ENCODE results near the gene NR6A1.
"Not testable (repeated sequence)": the region's sequence is repeated elsewhere in the genome, so short reads cannot be mapped to it uniquely, and the experiment has no call there.

NR6A1 gene

GRCh38 chr9:124776618-124776953, 5.5 kb upstream of the NR6A1 start:
- DNase-seq, result no peak

GRCh38 chr9:124774129-124774978, 3.2 kb upstream of the NR6A1 start:
- peak; percentile 86 for DNase-seq

DNA sequence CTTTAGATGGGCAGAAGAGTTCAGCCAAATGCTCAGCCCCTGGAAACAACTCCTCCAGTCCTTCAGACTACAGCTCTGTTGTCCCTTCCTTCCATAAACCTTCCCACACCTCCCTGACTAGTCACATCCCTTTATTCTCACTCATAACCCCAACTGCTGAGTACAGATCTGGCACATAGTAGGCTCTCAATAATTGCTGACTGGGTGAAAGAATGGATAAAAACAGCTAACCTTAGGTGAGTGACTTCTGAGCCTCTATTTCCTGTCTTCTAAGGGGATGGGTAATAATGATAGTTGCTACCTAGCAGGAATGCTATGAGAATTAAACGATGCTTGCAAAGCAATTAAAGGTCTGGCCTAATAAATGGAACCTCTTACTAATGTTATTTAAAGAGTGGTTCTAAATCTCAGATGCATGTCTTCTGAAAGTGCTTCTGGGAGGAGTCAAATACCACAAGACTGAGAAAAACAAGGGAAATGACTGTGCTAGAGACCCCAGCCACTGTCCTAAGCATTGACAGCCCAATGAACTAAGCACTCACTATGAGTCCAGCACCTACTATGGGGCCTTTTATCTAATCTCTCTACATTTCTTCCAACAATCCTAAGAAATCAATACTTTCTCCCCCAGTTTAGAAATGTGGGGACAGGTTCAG, 2.5 kb upstream of the NR6A1 start:
- DNase-seq, result no peak

GRCh38 chr9:124772877-124773276, 1.8 kb upstream of the NR6A1 start:
- DNase-seq, result not testable (repeated sequence)

DNA sequence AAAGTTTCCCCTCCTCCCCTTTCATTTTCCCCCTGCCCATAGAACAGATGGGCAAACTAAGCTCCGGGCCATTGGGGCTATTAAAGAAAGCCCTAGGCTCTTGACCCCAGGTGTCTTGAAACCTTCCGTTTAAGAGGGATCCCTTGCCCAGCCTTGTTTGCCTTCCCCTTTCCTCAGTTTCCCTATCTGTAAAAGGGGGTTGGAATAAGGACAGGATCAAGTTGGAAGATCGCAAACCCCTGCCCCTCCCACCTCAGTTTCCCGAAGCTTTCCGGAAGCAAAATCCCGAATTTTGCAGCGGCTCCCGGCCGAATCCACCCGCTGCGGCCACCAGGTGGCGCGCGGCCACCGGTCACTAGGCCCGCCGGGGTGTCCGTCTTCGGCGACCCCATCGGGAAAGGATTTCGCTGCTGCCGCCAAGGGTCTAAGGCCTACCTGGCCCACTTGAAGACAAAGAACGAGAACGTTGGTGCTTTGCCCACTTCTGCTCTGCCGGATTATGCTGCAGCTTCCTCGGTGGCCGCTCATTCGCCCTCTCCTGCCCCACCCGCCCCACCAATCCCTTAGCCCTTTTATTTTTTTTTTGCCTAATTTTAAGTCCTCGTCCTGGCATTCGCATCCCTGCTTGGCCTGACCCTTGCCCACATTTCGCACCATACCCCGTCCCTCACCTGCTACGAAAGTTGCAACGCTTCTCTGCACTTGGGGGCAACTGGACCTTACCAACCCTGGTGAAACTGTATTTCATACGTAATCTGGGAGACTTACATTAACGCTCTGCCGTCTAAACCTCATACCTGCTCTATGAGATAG, 962 bp upstream of the NR6A1 start:
- peak; percentile 62 for DNase-seq

DNA sequence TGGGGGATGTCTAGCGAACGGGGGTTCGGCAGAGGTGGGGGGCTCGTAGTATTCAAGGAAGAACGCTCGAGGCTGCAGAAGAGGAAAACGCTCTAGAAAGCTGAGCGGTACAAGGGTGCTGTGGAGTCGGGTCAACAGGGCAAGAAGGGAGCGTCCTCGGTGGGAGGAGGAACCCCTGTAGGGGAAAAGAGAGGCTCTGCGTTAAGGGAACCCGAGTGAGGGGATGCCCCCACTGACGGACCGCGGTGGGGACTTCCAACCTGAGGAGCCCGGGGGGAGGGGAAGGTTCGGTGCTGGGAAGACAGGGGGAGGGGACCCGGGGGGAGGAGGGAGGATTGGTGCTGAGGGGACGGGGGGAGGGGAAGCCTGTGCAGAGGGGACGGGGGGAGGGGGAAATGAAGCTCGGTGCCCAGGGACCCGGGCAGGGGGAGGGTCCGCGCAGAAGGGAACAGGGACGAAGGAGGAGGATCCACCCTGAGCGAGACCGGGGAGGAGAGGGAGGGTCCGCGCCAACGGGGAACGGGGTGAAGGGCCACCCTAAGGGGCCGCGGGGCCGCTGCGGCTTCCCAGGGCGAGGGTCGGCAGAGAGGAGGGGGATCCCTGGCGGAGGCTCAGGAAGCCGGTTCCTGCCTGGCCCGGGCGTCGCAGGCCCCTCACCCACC, 621 bp downstream of the NR6A1 start:
- peak; percentile 57 for DNase-seq

GRCh38 chr9:124769549-124770358, 1.4 kb downstream of the NR6A1 start:
- DNase-seq, result peak; percentile 62

GRCh38 chr9:124768750-124769548, 2.2 kb downstream of the NR6A1 start:
- DNase-seq, result no peak

GRCh38 chr9:124768334-124768733, 2.8 kb downstream of the NR6A1 start:
- no peak for DNase-seq

DNA sequence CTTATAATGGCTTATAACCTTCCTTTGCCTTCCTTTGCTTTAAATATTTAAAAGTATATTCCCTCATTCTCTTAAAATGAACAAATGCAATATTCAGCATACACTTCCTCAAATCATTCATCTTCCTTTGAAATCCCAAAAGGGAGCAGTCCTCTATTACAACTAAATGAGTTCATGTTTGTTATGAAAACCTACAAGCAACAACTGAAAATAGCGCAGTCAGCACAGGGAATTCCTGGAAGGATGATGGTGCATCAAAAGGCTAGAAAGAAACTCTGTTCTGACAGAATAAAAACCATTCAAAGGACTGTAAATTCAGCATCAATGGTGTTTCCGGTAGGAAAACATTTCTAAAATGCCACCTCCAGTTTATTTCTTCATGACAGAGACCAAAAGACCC, 3.3 kb downstream of the NR6A1 start:
- no peak for DNase-seq

DNA sequence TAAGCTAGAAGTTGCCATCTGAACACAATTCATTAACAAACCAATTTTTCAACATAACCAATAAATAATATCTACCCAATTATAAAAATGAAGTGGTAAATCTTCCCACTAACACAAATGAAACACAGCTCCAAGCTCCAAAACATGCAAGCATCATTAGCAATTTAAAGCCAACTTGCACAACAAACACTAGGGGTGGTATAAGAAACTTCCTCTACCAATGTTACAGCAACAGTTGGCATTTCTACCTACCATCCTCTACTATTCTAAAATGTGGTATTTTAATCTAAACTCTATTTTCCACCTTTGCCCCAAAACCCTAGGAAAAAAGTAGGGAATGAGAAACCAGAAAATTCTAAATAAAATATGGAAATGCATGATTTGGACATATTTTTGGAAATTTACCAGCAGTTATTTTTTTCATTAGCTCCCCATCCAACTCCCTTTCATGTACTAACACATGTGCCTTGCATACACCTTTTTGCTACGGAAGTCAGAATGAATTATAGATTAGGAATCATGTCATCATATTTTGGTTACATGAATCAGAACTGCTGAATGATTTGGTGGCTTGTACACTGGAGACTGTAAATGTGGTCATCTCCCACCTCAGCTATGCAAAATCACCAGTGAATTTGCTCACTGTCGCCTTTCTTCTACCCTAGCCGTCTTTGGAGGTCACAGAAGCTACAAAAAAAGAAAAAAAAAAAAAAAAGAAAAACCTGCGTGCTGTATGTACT, 4.1 kb downstream of the NR6A1 start:
- DNase-seq, result no peak

GRCh38 chr9:124766326-124766725, 4.8 kb downstream of the NR6A1 start:
- no peak for DNase-seq

DNA sequence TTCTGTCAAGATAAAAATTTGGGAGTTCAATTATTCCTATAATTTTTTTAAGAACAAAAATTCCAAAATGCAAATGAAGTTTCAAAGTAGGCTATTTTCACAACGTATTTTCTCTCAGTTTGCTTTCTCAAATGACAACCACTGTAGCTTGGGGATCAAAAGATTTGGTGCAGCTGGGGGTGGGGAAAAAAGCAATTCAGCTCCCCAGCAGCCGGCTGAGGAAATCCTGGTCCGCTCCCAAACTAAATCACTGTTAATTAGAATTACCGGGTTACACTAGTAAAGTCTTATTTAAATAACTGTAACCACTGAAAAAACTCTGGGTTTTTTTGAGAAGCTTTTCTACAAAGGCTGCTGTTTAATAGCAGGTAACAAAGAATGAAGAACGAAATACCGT, 5.7 kb downstream of the NR6A1 start:
- DNase-seq, result no peak

DNA sequence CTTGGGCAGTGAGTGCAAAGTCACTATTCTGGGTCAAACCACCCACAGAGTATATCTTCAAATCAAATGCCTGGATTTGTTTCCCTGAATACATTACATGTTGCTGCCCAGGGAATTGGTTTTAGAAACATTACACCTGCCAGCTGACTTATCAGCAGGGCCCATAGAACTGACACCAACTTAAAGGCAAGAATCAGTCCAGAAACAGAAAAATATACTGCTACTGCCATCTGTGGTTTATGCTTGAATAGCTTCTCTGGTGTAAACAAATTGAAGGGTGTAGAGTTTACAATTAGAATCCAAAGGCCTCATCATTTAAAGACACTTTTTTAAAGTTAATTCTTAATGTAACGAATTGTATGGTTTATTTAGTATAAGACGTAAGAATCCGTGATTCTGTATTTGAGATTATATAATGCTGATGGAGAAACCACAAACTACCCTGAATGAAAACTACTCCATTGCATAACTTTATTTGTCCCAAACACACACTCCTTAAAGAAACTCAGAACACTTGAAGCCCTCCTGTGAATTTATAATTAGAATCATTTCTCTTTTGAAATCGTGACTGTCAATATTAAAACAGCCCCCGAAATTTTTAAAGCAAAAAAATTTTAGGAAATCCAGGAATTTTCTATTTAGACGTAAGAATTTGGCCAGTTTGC, 6.2 kb downstream of the NR6A1 start:
- DNase-seq, result no peak

DNA sequence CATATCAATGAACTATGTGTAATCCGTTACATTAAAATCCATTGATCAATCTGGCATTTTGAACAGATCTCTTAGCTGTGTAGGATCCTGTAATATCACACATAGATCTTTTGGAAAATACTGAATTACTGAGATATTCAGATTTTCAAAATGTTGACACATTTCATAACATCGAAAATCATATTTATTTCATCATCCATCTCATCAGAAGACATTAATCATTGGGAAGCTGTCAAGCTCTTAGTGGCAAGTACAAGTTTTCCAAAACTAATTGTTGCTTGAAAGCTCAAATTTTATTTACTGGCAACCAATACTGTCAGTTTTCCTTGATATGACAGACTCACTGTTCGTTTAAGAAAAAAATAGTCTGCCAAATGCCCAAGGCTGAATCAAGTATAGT, 8.5 kb downstream of the NR6A1 start:
- DNase-seq, result no peak

DNA sequence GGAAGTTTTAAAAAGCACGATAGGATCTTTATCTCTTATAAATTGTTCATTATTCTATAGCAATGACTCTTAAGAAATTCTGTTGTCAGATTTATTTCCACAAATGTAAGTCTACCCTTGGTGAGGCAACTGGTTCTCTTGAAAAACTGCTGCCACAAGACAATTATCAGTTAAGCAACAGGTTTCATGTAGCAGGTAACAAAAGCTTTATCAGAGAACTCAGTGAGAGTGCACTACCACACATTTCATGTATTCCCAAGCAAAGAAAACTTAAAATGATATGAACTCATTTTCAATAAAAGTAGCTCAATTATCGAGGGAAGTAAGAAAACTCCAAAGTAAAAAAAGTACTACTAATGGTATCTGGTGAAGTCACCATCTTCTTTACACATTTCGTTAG, 9.4 kb downstream of the NR6A1 start:
- no peak for DNase-seq

GRCh38 chr9:124761196-124761595, 9.9 kb downstream of the NR6A1 start:
- no peak for DNase-seq

GRCh38 chr9:124760719-124761118, 10.4 kb downstream of the NR6A1 start:
- DNase-seq, result no peak

DNA sequence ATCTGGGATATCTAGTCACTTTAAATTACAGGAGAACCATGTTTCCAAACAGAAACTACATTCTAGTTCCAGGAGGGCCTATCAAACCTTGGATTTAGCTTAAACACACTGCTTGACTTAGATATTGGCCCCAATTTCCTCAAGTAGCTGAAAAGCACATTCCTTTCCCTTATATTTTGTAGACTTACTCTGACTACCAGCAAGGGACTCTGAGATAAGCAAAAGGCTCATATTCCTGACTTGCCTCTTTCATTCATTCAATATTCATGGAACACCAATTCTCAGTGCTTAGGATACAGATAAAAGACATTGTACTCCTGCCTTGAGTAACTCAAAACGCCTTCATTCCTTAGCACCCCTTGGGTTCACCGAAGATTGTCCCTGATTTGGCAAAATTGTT, 11.8 kb downstream of the NR6A1 start:
- no peak for DNase-seq

GRCh38 chr9:124758691-124759090, 12.4 kb downstream of the NR6A1 start:
- no peak for DNase-seq

Data from RPMI8226 (cell line).